Psoas muscle (tissue), 8 donors: ENCODE results near the gene CALCOCO1. TPM values are rescaled to one million over a fixed set of nuclear protein-coding genes. Genes with fewer than 3 reads are reported as not detected.

Experiments used
- ATAC-seq, 4 donors: fragments of 200-7000 bp; cut with Tn5 transposase; one replicate each; pipeline ENCODE4 v1.9.1; 2020; ENCODE audit warnings: moderate library complexity in 3 of 4, mild to moderate bottlenecking in 2 of 4
- DNase-seq, 2 donors: peaks; one replicate each; pipeline ENCODE4 v3.0.0-alpha.2; 2020
- H3K27ac ChIP-seq: fragments of 200-600 bp; one replicate; pipeline ENCODE4 v1.8.0; 2022
- H3K27me3 ChIP-seq, 3 donors: fragments of 200-600 bp in 1 of 3; one replicate each; pipeline versions ENCODE4 v1.6.1 to v1.8.0; 2013 to 2022; ENCODE audit warnings: low read length in 2 of 3, mild to moderate bottlenecking in 2 of 3, moderate library complexity in 1 of 3; ENCODE audit not compliant: insufficient read depth in 3 of 3
- H3K36me3 ChIP-seq, 2 donors: fragments of 200-600 bp in 1 of 2; one replicate each; pipeline versions ENCODE4 v1.6.1 to v1.8.0; 2013 to 2022; ENCODE audit warnings: low read depth in 1 of 2, mild to moderate bottlenecking in 1 of 2, moderate library complexity in 1 of 2; ENCODE audit not compliant: insufficient read depth in 1 of 2
- H3K4me1 ChIP-seq: fragments of 200-600 bp; one replicate; pipeline ENCODE4 v1.8.0; 2022
- H3K4me3 ChIP-seq: fragments of 200-600 bp; one replicate; pipeline ENCODE4 v1.8.0; 2022; ENCODE audit warnings: mild to moderate bottlenecking
- H3K9me3 ChIP-seq: fragments of 200-600 bp; one replicate; pipeline ENCODE4 v1.8.0; 2022
- WGBS, 3 donors: extraction: QIAGEN DNeasy Blood & Tissue Kit; methylation state at CpG; one replicate each; pipeline versions ENCODE4 v1.1.6 to v1.1.7; 2013; 5-methylcytosine and 5-hydroxymethylcytosine counted together
- intact Hi-C, 2 donors: fragments of 100-400 bp; cut with DNase I; formaldehyde crosslinking; loops; one replicate each; pipeline versions ENCODE4 v1.11.0 to v1.14.2; 2022
- polyA plus RNA-seq, 3 donors: library from polyadenylated mRNA; stranded (reverse); fragments of 200-250 nt; gene quantifications; one replicate each; pipeline ENCODE4 v1.2.3, GENCODE V29; 2013
- total RNA-seq, 4 donors: library from RNA; stranded (reverse); fragmentation: NEBNext Ultra II Directional in 2 of 4; extraction: Animal tissue kit (Norgen Biotek cat#: 25700) in 2 of 4; gene quantifications; one replicate each; pipeline versions ENCODE4 v1.2.1 to v1.2.4, GENCODE V29; 2021 to 2023
- TF ChIP-seq, protein P1 (sequence below): fragments of 200-600 bp; IDR thresholded peaks from one replicate; pipeline ENCODE4 v1.8.0; 2022; ENCODE audit warnings: antibody characterized with exemption
- donor health status: healthy with polysubstance abuse.
- donor health status: DM: no; HTN: no; CAD: no; lungs with moderate emphysema.
- donor health status: Bipolar disorder and iron deficiency.
- donor health status: healthy.
- donor health status: DM: yes; HTN: yes; CAD: no.
- donor health status: DM: no; HTN: no; CAD: no.
- donor health status: DM: no; HTN: no; CAD: no.
- donor health status: DM: yes; HTN: yes; CAD: no.

Gene CALCOCO1
- total and polyA plus RNA-seq, 7 donors, result 41.1 to 255 (median 180) TPM

GRCh38 chr12:53755451-53755891, 28.2 kb upstream of the CALCOCO1 start:
- H3K9me3 ChIP-seq, result no peaks in the 10 kb centered on the region
- 81 to 87% (median 82%) methylated on average over 4 of the region's 4 CpGs for WGBS, 3 donors
- H3K4me1 ChIP-seq, result peaks cover 11% of the 10 kb centered on the region
- no peak overlapping the region for H3K27ac ChIP-seq
- DNase-seq (no peak), ATAC-seq (no peak)
- intact Hi-C loops, result no loop called here
- H3K4me3 ChIP-seq, result no peak overlapping the region
- TF ChIP-seq, protein P1, sequence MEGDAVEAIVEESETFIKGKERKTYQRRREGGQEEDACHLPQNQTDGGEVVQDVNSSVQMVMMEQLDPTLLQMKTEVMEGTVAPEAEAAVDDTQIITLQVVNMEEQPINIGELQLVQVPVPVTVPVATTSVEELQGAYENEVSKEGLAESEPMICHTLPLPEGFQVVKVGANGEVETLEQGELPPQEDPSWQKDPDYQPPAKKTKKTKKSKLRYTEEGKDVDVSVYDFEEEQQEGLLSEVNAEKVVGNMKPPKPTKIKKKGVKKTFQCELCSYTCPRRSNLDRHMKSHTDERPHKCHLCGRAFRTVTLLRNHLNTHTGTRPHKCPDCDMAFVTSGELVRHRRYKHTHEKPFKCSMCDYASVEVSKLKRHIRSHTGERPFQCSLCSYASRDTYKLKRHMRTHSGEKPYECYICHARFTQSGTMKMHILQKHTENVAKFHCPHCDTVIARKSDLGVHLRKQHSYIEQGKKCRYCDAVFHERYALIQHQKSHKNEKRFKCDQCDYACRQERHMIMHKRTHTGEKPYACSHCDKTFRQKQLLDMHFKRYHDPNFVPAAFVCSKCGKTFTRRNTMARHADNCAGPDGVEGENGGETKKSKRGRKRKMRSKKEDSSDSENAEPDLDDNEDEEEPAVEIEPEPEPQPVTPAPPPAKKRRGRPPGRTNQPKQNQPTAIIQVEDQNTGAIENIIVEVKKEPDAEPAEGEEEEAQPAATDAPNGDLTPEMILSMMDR, result no peak
- peaks cover 0 to 42% (median 20%) of the 10 kb centered on the region in 3 donors for H3K27me3 ChIP-seq
- H3K36me3 ChIP-seq, result no peaks in the 10 kb centered on the region

GRCh38 chr12:53754633-53755264, 27.5 kb upstream of the CALCOCO1 start:
- Histone ChIP-seq H3K4me3 (no peak overlapping the region), H3K36me3 (no peaks in the 10 kb centered on the region), H3K27me3 (peaks cover 0 to 45% (median 24%) of the 10 kb centered on the region in 3 donors), H3K4me1 (peaks cover 13% of the 10 kb centered on the region), H3K27ac (no peak overlapping the region), H3K9me3 (no peaks in the 10 kb centered on the region)
- no peak for ATAC-seq
- DNase-seq, result no peak
- 15 to 28% (median 18%) methylated on average over 4 of the region's 4 CpGs for WGBS, 3 donors
- intact Hi-C loops, result no loop called here
- TF ChIP-seq, protein P1, result no peak

DNA sequence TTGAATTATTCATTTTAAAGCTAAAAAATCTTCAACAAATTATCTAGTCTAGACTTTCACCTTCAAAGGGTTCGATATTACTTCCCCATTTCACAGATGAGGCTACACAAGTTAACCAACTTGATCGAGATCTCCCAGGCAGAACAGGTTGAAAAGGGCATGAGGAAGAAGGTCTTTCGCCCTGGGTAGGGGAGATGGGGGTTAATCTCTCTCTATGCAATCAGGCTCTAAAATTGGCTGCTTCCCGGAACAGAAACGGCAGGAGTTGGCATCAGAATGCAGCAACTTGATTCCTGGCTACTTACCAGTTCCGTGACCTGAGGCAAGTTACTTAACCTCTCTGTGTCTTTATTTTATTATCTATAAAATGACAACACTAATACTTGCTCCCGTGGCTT, 26.9 kb upstream of the CALCOCO1 start:
- 44 to 50% (median 48%) methylated on average over 7 of the region's 7 CpGs for WGBS, 3 donors
- Histone ChIP-seq H3K27me3 (peaks cover 0 to 45% (median 24%) of the 10 kb centered on the region in 3 donors), H3K4me1 (peaks cover 13% of the 10 kb centered on the region), H3K4me3 (no peak overlapping the region), H3K9me3 (no peaks in the 10 kb centered on the region), H3K27ac (no peak overlapping the region), H3K36me3 (no peaks in the 10 kb centered on the region)
- intact Hi-C loops, result no loop called here
- TF ChIP-seq, protein P1, result no peak
- DNase-seq (no peak), ATAC-seq (no peak)

- Histone ChIP-seq H3K27me3 (peaks cover 0 to 47% (median 19%) of the 10 kb centered on the region in 3 donors), H3K4me3 (no peak overlapping the region), H3K27ac (no peak overlapping the region), H3K4me1 (peaks cover 13% of the 10 kb centered on the region), H3K36me3 (no peaks in the 10 kb centered on the region), H3K9me3 (no peaks in the 10 kb centered on the region)
- TF ChIP-seq, protein P1, result no peak
- WGBS, 3 donors, result 90 to 92% (median 91%) methylated on average over 3 of the region's 3 CpGs
- DNase-seq (no peak), ATAC-seq (no peak)
- intact Hi-C loops, result no loop called here
These were observed 25.4 kb upstream of the CALCOCO1 start for GRCh38 chr12:53752621-53753020.

GRCh38 chr12:53752192-53752601, 24.9 kb upstream of the CALCOCO1 start:
- TF ChIP-seq, protein P1, result no peak
- no peak for DNase-seq
- 64 to 65% (median 64%) methylated on average over 13 of the region's 13 CpGs for WGBS, 3 donors
- peak overlapping the region; percentile 70 for H3K4me3 ChIP-seq
- peaks cover 13% of the 10 kb centered on the region for H3K4me1 ChIP-seq
- peaks cover 0 to 51% (median 19%) of the 10 kb centered on the region in 3 donors for H3K27me3 ChIP-seq
- no peaks in the 10 kb centered on the region for H3K36me3 ChIP-seq
- H3K27ac ChIP-seq, result no peak overlapping the region
- ATAC-seq, result no peak
- intact Hi-C loops, result no loop called here
- no peaks in the 10 kb centered on the region for H3K9me3 ChIP-seq
